Measurements from ENCODE around the gene USP15.

GRCh38 chr12:62215506-62215905 is 44.7 kb upstream of the USP15 start:
- TF ChIP-seq CTCF (IDR thresholded peaks at IDR 0.05) (no peak), POLR2A (IDR thresholded peaks at IDR 0.05) (no peak)

All from transverse colon (tissue), 3 donors.